Thyroid gland (tissue), 4 donors: ENCODE measurements around the gene GLI3.

Source experiments
- POLR2A ChIP-seq, 2 donors: fragments of 450-650 bp; IDR thresholded peaks; one replicate each; pipeline ENCODE4 v1.6.1; 2017; ENCODE audit warnings: antibody characterized with exemption in 2 of 2, mild to moderate bottlenecking in 2 of 2, moderate library complexity in 1 of 2
- TF ChIP-seq, protein P1 (sequence below), 6 experiments: fragments of 200-600 bp in 3 of 6; fragments of 450-650 bp in 3 of 6; sonication (generic) in 3 of 6; IDR thresholded peaks; one replicate each; pipeline ENCODE4 v1.5.1; 2016 to 2019; ENCODE audit warnings: antibody characterized with exemption in 6 of 6, mild to moderate bottlenecking in 2 of 6, inconsistent platforms in 1 of 6, moderate library complexity in 1 of 6

GRCh38 chr7:41922373-41922772 lies 314.6 kb downstream of the GLI3 start:
- TF ChIP-seq, protein P1, sequence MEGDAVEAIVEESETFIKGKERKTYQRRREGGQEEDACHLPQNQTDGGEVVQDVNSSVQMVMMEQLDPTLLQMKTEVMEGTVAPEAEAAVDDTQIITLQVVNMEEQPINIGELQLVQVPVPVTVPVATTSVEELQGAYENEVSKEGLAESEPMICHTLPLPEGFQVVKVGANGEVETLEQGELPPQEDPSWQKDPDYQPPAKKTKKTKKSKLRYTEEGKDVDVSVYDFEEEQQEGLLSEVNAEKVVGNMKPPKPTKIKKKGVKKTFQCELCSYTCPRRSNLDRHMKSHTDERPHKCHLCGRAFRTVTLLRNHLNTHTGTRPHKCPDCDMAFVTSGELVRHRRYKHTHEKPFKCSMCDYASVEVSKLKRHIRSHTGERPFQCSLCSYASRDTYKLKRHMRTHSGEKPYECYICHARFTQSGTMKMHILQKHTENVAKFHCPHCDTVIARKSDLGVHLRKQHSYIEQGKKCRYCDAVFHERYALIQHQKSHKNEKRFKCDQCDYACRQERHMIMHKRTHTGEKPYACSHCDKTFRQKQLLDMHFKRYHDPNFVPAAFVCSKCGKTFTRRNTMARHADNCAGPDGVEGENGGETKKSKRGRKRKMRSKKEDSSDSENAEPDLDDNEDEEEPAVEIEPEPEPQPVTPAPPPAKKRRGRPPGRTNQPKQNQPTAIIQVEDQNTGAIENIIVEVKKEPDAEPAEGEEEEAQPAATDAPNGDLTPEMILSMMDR (IDR thresholded peaks at IDR 0.05), result no peak
- no peak for TF ChIP-seq POLR2A (IDR thresholded peaks at IDR 0.05)
